Endometrial microvascular endothelial cells (primary cell): ENCODE data around the gene NIP7. TPM values are rescaled to one million over a fixed set of nuclear protein-coding genes. Genes with fewer than 3 reads are reported as not detected.
"Not testable (repeated sequence)": the region's sequence is repeated elsewhere in the genome, so short reads cannot be mapped to it uniquely, and the experiment has no call there.

Experiments
- in situ Hi-C: cut with HindIII; loops from 2 replicates; pipeline ENCODE4 v1.10.0; 2017; ENCODE audit warnings: low sequenced_read_pairs, low pct_unique_long_range_greater_than_20kb; ENCODE audit errors: inconsistent ontology term
- total RNA-seq: library from RNA; depleted of rRNA; stranded (reverse); fragments of >200 nt; gene quantifications from one replicate; pipeline ENCODE4 v1.2.3, GENCODE V29; 2015; ENCODE audit errors: inconsistent ontology term

Gene NIP7
- 55.0 TPM for total RNA-seq

DNA sequence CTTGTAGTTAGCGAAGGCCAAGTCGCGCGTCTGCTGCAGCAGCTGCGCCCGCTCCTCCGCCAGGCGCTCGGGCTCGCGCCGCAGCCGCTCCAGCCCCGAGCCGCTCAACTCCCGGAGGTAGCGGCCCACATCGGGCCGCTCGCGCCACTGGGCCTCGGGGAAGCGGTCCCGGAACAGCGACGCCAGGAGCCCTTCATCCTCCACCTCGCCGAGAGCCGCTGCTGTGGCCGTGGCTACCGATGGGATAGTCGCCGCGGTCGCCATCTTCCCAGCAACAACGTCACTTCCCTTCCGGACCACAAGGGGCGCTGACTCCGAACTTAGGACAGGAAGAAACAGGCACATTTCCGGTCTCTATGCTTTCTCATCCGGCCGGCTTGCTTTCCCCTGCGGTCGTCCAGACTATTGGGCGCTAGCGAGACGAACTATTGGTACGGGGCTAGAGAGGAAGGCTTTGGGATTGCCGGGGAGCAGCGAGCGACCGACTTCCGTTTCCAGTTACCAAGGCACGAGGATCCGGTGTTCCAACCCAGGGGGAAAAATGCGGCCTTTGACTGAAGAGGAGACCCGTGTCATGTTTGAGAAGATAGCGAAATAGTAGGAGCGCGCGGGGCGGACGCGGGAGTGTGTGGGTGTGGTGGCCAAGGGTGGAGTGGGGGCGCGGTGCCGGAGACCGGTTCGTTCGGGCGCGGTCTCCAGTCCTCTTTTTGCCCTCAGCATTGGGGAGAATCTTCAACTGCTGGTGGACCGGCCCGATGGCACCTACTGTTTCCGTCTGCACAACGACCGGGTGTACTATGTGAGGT is at the start of gene NIP7, which contains the start of gene COG8:
TSS of gene NIP7 (plus strand) at position 484 of the 806 bp plus-strand sequence. CDS start at position 542, 58 bp downstream.
TSS of gene COG8 (minus strand) at position 276 of the 806 bp plus-strand sequence. CDS start at position 264, 12 bp downstream.
- in situ Hi-C loops: no loop called here

DNA sequence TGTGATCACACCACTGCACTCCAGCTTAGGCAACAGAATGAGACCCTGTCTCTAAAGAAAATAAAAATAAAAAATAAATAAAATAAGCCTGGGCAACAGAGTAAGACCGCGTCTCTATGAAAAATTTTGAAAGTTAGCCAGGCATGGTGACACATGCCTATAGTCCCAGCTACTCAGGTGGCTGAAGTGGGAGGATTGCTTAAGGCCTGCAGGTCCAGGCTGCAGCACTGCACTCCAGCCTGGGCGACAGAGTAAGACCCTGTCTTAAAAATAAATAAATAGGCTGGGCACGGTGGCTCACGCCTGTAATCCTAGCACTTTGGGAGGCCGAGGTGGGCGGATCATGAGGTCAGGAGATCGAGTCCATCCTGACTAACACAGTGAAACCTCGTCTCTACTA is 47.9 kb upstream of the NIP7 start:
- in situ Hi-C loops: not testable (repeated sequence)

DNA sequence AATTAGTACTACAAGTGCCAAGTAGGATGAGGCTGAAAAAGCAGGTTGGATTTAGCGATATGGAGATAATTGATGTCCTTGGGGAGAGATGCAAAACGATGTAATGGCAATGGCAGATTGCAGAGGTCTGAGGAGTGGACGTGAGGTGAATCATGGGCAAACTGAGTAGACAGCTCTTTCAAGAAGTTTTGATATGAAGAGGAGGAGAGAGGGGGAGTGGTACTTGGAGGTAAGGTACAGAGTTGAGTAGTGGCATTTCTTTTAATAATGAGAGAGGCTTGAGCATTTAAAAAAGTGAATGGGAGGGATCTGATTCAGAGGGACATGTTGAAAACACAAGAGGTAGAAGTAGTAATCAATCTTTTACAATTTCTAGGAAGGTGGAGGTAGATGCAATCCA is 46.2 kb upstream of the NIP7 start:
- in situ Hi-C loops: no loop called here

DNA sequence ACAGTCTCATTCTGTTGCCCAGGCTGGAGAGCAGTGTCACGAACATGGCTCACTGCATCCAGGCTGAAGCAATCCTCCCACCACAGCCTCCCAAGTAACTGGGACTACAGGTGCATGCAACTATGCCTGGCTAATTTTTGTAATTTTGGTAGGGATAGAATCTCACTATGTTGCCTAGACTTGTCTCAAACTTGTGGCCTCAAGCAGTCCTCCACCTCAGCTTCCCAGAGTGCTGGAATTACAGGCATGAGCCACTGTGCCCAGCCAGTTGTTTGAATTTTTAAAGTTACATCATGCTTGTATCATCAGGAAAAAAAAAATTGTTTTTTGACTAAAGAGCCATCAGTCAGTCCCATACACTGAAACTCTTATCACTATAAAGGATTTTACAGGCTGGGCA is 45.5 kb upstream of the NIP7 start:
- in situ Hi-C loops: no loop called here

DNA sequence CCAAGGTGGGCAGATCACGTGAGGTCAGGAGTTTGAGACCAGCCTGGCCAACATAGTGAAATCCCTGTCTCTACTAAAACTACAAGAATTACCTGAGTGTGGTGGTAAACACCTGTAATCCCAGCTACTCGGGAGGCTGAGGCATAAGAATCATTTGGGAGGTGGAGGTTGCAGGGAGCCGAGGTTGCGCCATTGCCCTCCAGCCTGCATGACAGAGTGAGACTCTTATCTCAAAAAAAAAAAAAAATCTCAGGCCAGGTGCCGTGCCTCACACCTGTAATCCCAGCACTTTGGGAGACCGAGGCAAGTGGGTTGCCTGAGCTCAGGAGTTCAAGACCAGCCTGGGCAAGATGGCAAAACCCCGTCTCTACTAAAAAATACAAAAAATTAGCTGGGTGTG is 42.8 kb upstream of the NIP7 start:
- in situ Hi-C loops: not testable (repeated sequence)

DNA sequence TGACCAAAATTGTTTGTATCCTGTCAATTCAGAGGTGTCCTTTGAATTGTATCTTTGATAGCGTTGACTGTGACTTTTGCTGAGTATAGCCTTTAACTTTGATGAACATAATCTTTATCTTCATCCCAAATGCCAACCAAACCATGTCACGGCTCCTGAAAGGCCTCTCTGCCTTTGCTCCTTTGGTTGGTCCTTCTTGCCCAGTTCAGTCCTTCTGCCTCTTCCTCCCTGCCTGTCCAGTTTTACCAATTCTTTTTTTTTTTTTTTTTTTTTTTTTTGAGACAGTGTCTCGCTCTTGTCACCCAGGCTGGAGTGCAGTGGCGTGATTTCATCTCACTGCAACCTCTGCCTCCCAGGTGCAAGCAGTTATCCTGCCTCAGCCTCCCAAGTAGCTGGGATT is 41.3 kb upstream of the NIP7 start:
- in situ Hi-C loops: no loop called here

DNA sequence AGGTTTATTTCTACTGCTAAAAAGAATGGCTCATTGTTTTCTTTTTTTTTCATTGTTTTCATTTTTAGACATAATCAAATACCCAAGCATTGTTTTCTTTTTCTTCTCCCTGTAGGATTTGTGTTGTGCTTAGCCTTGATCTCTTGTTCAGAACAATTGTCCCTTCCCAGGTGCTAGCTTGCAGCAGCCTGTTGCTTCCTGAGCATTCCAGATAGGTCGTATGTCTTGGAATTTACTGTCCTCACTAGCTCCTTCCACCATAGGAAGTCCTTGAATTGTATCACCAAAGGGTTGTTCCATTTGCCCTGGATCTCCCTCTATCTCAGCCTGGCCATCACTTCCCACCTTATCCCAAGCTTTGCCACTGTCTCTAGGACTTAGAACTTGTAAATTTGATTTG is 38.4 kb upstream of the NIP7 start:
- in situ Hi-C loops: no loop called here

DNA sequence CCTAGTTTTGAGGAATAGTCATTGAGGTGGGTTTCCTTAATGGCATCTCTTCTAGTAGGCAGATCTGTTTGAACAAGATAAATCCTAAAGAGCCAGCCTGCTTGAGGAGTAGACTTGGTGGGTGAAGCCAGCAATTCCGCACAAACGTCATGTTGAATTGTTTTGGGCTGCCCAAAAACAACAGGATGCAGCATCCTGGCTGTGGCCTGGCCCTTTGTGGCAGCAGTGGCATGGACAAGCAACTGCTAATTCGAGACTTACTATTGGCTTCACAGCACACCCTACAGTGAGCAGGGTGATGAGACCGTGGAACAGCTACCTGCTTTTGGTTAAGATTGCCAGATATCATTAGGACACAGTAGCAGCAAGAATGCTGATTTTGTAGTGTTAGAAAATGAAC is 37.7 kb upstream of the NIP7 start:
- in situ Hi-C loops: no loop called here

DNA sequence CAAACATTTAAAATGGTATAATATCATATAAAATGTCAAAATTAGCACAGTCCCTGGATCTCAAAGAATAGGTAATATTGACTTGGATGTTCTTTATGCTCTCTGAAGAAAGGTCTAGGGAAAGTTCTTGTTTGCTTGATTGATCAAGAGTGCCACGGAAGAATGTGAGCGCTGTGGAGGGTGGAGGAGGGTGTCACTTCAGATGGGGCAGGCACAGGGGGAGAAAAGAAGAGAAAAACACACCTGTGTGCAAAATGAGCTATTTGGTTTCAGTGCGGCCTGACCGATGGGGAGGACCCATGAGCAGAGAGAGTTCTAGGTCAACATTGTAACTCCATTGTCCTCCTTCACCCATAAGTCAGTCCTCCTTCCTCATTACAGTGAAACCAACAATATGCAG is 37.3 kb upstream of the NIP7 start:
- in situ Hi-C loops: no loop called here

DNA sequence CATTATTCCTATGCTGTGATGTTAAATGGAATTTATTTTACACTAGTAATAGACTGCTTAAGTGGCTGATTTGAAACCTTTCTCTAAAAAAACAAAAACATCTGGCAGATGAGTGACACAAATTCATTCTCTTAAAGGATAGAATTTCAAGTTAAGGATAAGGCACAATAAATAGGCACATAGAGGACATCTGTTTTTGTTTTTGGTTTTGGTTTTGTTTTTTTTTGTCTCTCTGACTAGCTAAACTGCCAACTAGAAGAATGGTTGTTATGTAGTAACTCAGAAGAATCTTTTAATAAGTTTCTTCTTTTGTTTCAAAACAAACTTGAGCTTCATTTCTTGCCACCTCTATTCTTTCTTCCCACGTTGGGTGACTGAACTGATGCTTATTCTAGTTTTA is 33.5 kb upstream of the NIP7 start:
- in situ Hi-C loops: no loop called here

DNA sequence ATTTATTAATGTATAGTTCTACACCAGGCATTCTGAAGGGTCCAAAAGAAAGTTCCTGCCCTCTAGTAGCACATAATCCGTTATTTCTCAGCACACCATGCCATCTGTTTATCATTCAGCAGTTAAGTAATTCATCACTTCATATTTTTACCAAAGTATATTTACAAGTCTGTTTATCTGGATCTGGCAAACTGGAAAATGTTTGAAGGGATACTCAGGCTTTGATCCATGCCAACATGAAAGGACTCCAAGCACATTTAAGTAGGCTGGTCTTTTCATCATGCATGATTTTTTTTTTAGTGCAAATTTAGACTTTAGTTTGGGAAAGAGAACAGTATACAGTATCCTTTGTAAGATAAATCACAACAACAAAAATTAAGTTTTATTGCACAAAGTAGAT is 32.5 kb upstream of the NIP7 start:
- in situ Hi-C loops: no loop called here

DNA sequence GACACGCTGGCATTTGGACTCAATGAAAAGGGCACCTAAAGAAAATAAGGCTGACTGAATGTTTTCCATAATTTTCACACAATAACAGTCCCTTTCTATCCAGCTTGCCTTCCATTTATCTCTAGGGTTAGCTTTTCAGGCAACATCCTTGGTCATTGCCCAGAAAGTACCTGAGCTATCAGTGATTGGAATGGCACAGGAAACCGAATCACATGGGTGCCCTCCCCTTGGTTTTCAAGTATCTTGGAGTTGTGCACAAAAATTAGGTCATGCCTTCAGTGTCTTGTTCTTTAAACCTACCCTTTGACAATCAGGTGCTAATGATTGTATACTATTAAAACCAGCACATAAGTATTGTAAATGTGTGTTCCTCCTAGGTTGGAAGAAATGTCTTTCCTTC is 31.7 kb upstream of the NIP7 start:
- in situ Hi-C loops: no loop called here

DNA sequence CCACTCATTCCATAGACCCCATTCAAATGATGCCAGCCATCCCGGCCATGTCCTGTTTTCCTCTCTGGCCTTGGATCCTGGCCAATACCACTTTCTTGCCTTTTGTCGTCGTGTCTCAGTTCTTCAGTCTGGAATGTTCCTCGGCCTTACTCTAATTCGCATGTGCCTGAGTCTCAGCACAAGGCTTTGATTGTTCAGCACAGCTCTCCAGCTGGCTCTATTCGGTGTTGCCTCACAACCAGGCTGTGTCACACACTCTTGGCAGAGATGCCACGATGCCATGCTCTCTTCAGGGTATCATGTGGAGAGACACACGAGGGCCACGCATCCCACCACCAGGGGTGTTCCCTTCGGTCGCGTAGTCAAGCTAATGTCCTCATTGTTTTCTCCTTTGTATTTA is 30.3 kb upstream of the NIP7 start:
- in situ Hi-C loops: no loop called here

DNA sequence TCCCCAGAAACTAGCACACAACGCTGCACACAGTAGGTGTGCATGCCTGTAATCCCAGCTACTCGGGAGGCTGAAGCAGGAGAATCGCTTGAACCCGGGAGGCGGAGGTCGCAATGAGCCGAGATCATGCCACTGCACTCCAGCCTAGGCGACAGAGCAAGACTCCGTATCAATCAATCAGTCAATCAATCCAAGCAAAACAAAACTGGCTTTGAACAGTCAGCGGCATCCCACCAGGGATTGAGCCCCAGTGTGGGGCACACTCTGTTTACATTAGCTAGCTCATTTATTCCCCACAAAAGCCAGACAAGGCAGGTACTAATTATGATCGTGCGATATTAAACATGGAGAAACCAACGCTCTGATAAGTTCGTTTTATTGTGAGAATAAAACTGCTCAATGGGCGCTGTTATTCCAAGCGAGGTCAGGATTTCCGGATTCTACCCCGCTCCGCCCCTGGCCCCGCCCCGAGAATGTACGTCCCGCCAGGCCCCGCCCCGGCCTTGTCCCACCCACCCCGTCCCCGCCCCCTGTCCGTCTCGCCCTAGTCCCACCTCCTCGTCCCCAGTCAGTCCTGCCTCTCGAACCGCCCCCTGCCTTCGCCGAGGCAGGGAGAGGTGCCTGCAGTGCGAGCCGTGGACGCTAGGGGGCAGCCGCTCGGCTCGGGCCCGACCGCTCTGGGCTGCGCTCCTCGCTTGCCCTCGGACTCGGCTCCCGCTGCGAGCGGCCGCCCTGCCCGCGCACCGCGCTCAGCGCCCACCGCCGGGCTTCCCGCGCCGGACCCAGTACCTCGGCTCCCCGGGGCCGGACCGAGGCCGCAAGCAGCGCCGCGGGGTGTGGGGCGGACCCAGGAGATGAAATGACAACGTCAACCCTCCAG is 28.7 kb upstream of the NIP7 start, which contains the start of gene VPS4A:
TSS of gene VPS4A (plus strand) at position 698 of the 880 bp plus-strand sequence. CDS start at position 860, 162 bp downstream.
- in situ Hi-C loops: no loop called here

DNA sequence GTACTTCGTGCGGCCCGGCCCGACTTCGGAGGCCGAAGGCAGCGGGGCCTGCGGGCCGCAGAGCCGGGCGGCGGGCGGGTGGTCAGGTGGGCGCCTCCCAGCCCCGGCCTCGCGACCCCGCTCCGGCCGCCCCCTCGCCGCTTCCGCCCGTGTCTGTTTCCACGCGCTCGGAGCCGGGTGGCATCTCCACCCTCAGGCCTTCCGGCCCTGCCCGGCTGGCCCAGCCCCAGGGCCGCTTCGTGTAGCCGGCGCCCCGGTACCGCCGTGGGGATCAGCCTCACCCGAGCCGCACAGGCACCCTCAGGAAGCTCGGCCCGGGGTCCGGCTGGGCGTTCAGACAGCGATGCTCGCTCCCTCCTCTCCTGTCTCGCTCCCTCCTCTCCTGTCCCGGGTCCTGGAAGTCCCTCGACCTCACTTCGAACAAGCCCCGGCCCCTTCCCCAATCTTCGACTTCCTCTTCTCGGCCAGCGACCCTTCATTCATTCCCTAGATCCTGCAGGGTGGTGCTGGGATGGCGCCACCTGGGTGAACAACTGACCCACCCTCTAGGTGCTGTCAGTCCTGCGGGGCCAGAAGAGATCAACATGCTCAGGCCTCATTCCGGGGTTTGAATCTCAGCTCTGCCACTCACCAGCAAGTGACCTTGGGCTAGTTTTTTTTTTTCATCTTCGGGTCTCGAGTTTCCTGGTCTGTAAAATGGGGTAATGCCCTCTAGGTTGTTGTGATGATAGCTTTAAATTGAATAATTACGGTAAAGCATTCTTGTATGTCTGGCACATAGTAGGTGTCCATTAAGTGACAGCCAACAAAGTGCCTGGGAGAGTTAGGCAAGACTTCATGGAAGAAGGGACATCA is 27.8 kb upstream of the NIP7 start:
- in situ Hi-C loops: no loop called here

DNA sequence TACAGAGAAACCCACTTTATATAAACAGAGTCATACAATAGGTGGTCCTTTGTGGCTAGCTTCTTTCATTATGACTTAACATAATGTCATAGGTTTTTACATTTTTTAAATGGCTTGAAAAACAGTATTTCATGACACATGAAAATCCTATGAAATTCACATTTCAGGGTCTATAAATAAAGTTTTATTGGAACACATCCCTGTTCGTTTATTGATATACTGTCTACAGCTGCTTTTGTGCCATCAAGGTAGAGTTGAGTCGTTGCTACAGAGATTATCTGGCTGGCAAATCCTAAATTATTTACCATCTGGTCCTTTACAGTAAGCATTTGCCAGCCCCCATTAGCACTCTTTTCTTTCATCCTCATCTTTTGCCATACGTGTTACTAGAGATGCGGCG is 26.1 kb upstream of the NIP7 start:
- in situ Hi-C loops: no loop called here

DNA sequence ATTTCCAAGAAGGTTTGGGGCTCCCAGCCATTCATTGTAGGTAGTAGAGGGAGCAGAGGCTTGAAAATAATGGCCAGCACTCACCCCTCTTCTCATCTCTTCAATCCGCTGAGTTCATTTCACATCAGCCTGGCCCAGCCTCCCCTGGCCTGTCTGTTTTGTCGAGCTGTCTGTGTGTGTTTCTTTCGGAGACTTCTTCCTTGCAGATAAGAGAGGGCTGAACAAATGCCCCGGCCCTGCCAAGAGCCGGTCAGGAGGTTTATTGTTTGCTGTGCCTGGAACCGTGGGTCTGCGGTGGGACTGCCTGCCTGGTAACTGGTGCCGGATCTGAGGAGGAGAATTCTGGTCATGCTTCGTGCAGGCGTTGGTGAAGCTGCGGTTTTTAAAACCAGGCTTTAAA is 25.0 kb upstream of the NIP7 start:
- in situ Hi-C loops: no loop called here

DNA sequence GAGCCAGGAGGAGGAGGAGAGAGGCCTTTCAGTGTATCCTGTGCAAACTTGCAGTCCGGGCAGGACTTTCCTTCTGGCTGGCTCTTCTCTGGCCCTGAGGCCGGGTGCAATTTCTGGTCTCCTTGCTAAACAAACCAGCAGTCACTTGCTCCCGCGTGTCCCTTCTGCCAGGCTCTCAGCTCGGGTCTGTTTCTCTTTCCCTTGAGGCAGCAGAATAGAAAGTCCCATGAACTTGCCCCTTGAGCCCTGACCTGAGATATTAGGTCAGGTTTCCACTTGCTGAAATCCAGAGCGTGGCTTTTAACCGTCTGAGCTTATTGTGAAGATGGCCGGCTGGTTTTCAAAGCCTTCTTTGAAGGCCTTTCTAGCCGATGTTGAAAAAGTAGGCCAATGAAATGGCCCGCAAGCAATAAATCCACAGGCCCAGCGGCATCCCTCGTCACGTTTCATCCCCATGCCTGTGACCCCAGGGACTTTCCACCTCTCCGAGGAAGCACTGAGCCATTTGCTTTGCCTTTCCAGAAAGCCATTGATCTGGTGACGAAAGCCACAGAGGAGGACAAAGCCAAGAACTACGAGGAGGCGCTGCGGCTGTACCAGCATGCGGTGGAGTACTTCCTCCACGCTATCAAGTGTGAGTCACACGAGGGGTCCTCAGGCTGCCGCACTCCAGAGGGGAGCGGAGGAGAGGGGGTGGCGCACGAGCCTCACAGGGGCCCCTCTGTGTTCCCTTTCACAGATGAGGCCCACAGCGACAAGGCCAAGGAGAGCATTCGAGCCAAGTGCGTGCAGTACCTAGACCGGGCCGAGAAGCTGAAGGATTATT is 23.9 kb upstream of the NIP7 start:
- in situ Hi-C loops: no loop called here
